ENCODE measurements around the gene ADNP2.

ADNP2 gene

DNA sequence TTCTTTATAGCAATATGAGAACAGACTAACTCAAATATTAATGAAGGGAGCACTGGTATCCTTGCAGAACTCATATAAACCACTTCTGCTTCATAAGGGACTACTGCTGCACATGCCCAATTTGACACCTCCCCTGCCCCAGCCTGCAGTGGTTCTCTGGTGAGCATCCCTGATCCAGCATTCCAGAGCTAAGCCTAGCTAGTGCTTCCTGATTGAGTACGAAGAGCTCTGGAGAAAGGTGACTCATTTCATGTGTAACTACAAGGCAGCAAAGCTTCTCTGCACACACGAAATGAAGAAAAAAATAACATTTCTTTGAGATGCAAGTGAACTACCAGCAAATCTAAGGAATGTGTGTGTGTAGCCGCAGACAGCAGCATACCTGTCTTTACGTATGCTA lies 22.8 kb upstream of the ADNP2 start:
- Histone ChIP-seq H3K4me1 (ENCODE audit: control insufficient read depth, insufficient read depth, low read length) (no peaks in the 10 kb centered on the region), H3K27ac (ENCODE audit: extremely low read depth, low read depth, low read length) (no peak overlapping the region), H3K36me3 (ENCODE audit: control insufficient read depth in 2 of 2, insufficient read depth in 1 of 2, low read length in 2 of 2) (no peaks in the 10 kb centered on the region), H3K9me3 (ENCODE audit: control insufficient read depth, insufficient read depth, low read depth, low read length) (no peaks in the 10 kb centered on the region), H3K4me3 (ENCODE audit: low read depth, low read length) (no peak overlapping the region)
- CTCF ChIA-PET: no interaction called here
- TF ChIP-seq ZNF391 (tag by site-specific recombination; IDR thresholded peaks at IDR 0.05; ENCODE audit: borderline replicate concordance, low read depth): no peak
- TF ChIP-seq ZNF501 (tag by site-specific recombination; IDR thresholded peaks at IDR 0.05): no peak
- no peak for TF ChIP-seq ZNF48 (tag by site-specific recombination; IDR thresholded peaks at IDR 0.05)
- TF ChIP-seq ZNF843 (tag by site-specific recombination; IDR thresholded peaks at IDR 0.05): no peak
- no peak for TF ChIP-seq ZNF155 (tag by site-specific recombination; IDR thresholded peaks at IDR 0.05)
- no peak for TF ChIP-seq ZBTB20 (tag by site-specific recombination; IDR thresholded peaks at IDR 0.05)
- TF ChIP-seq, protein P1, sequence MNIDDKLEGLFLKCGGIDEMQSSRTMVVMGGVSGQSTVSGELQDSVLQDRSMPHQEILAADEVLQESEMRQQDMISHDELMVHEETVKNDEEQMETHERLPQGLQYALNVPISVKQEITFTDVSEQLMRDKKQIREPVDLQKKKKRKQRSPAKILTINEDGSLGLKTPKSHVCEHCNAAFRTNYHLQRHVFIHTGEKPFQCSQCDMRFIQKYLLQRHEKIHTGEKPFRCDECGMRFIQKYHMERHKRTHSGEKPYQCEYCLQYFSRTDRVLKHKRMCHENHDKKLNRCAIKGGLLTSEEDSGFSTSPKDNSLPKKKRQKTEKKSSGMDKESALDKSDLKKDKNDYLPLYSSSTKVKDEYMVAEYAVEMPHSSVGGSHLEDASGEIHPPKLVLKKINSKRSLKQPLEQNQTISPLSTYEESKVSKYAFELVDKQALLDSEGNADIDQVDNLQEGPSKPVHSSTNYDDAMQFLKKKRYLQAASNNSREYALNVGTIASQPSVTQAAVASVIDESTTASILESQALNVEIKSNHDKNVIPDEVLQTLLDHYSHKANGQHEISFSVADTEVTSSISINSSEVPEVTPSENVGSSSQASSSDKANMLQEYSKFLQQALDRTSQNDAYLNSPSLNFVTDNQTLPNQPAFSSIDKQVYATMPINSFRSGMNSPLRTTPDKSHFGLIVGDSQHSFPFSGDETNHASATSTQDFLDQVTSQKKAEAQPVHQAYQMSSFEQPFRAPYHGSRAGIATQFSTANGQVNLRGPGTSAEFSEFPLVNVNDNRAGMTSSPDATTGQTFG (tag by site-specific recombination; IDR thresholded peaks at IDR 0.05; ENCODE audit: borderline replicate concordance): no peak
- POLR2A ChIA-PET: interaction anchor here (1.9 kb wide), 1 partner anchor 22 kb away, joined by 4 read pairs; the partner anchor contains the start of gene ADNP2

DNA sequence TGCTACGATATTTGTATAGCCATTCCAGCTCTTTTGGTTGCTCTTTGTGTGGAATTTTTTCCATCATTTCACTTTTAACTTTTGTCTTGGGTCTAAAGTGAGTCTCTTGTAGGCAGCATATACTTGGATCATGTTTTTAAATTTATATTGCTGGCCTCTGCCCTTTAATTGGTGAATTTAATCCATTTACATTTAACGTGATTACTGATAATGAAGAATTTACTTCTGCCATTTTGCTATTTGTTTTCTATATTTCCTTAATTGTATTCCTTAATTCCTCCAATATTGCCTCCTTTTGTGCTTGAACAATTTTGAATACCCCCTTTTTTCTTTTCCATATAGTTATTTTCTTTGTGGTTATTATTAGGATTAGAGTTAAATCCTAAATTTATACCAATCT lies 21.0 kb upstream of the ADNP2 start:
- no peak overlapping the region for H3K27ac ChIP-seq (ENCODE audit: extremely low read depth, low read depth, low read length)
- ChIA-PET CTCF (interaction anchor here (0.6 to 0.8 kb wide), 3 partner anchors 12 to 83 kb away, joined by 3 to 4 read pairs (median 3); no protein-coding TSS in a partner anchor), POLR2A (no interaction called here)
- no peaks in the 10 kb centered on the region for H3K4me1 ChIP-seq (ENCODE audit: control insufficient read depth, insufficient read depth, low read length)
- no peaks in the 10 kb centered on the region for H3K36me3 ChIP-seq (ENCODE audit: control insufficient read depth in 2 of 2, insufficient read depth in 1 of 2, low read length in 2 of 2)
- H3K9me3 ChIP-seq (ENCODE audit: control insufficient read depth, insufficient read depth, low read depth, low read length): no peaks in the 10 kb centered on the region
- no peak overlapping the region for H3K4me3 ChIP-seq (ENCODE audit: low read depth, low read length)
- TF ChIP-seq SETDB1 (IDR thresholded peaks at IDR 0.05; ENCODE audit: insufficient read length, low read length) (peak; percentile 88), SALL2 (tag by site-specific recombination; IDR thresholded peaks at IDR 0.05; ENCODE audit: borderline replicate concordance) (no peak), RBAK (tag by site-specific recombination; IDR thresholded peaks at IDR 0.05) (no peak), ZNF600 (tag by site-specific recombination; IDR thresholded peaks at IDR 0.05) (no peak), ZNF214 (tag by site-specific recombination; IDR thresholded peaks at IDR 0.05; ENCODE audit: borderline replicate concordance) (no peak)

- TF ChIP-seq ZNF626 (tag by site-specific recombination; IDR thresholded peaks at IDR 0.05) (peak; percentile 87; the same call in 1 of the 2 replicates), ZNF214 (tag by site-specific recombination; IDR thresholded peaks at IDR 0.05; ENCODE audit: borderline replicate concordance) (no peak), ZNF558 (tag by site-specific recombination; IDR thresholded peaks at IDR 0.05) (peak; percentile 100), ZNF239 (tag by site-specific recombination; IDR thresholded peaks at IDR 0.05) (no peak), ZNF560 (tag by site-specific recombination; IDR thresholded peaks at IDR 0.05; ENCODE audit: borderline replicate concordance) (no peak), ZNF837 (tag by site-specific recombination; IDR thresholded peaks at IDR 0.05) (no peak), ZNF76 (tag by site-specific recombination; IDR thresholded peaks at IDR 0.05; ENCODE audit: borderline replicate concordance, low read depth) (no peak)
- TF ChIP-seq, protein P2, sequence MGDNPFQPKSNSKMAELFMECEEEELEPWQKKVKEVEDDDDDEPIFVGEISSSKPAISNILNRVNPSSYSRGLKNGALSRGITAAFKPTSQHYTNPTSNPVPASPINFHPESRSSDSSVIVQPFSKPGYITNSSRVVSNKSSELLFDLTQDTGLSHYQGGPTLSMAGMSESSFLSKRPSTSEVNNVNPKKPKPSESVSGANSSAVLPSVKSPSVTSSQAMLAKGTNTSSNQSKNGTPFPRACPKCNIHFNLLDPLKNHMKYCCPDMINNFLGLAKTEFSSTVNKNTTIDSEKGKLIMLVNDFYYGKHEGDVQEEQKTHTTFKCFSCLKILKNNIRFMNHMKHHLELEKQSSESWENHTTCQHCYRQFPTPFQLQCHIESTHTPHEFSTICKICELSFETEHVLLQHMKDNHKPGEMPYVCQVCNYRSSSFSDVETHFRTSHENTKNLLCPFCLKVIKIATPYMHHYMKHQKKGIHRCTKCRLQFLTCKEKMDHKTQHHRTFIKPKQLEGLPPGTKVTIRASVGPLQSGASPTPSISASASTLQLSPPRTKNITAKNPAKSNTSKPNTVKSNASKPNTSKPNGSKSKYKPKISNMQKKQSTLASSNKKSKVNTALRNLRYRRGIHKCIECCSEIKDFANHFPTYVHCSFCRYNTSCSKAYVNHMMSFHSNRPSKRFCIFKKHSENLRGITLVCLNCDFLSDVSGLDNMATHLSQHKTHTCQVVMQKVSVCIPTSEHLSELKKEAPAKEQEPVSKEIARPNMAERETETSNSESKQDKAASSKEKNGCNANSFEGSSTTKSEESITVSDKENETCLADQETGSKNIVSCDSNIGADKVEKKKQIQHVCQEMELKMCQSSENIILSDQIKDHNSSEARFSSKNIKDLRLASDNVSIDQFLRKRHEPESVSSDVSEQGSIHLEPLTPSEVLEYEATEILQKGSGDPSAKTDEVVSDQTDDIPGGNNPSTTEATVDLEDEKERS (tag by site-specific recombination; IDR thresholded peaks at IDR 0.05): peak; percentile 81
- no peaks in the 10 kb centered on the region for H3K9me3 ChIP-seq (ENCODE audit: control insufficient read depth, insufficient read depth, low read depth, low read length)
- POLR2A ChIA-PET: no interaction called here
- H3K36me3 ChIP-seq (ENCODE audit: control insufficient read depth in 2 of 2, insufficient read depth in 1 of 2, low read length in 2 of 2): no peaks in the 10 kb centered on the region
- no peak overlapping the region for H3K27ac ChIP-seq (ENCODE audit: extremely low read depth, low read depth, low read length)
- CTCF ChIA-PET: interaction anchor here (0.6 to 0.8 kb wide), 4 partner anchors 13 to 82 kb away, joined by 3 to 7 read pairs (median 4); no protein-coding TSS in a partner anchor
- no peak overlapping the region for H3K4me3 ChIP-seq (ENCODE audit: low read depth, low read length)
- no peaks in the 10 kb centered on the region for H3K4me1 ChIP-seq (ENCODE audit: control insufficient read depth, insufficient read depth, low read length)
These were observed 20.2 kb upstream of the ADNP2 start for GRCh38 chr18:80088823-80089222.

Data from HEK293 (cell line).